ENCODE results near the gene LRRC49. TPM values are rescaled to one million over a fixed set of nuclear protein-coding genes. Genes with fewer than 3 reads are reported as not detected.

Gene LRRC49
- total RNA-seq, 1 experiment from 2014 or later = 7.4 TPM

GRCh38 chr15:71054286-71054952 lies 161.8 kb downstream of the LRRC49 start:
- Histone ChIP-seq H3K4me1 (ENCODE audit: control insufficient read depth in 1 of 2, insufficient read depth in 2 of 2, low read length in 2 of 2) (peaks cover 0 to 4% of the 10 kb centered on the region in 2 experiments; a peak in 2 of 4 replicates), H3K9me2 (ENCODE audit: insufficient read depth) (no peaks in the 10 kb centered on the region), H3K4me3 (replicated peaks in 1 of 2; ENCODE audit: low read depth in 1 of 2, low read length in 2 of 2) (no peak overlapping the region), H3K9me3 (ENCODE audit: control insufficient read depth in 1 of 2, insufficient read depth in 1 of 2, low read depth in 1 of 2, low read length in 2 of 2) (peaks cover 0 to 3% of the 10 kb centered on the region in 2 experiments; a peak in 1 of 4 replicates), H3K27ac (ENCODE audit: low read depth, low read length) (no peak overlapping the region), H3K27me3 (ENCODE audit: insufficient read depth, low read length) (no peaks in the 10 kb centered on the region), H4K20me1 (ENCODE audit: insufficient read depth) (no peaks in the 10 kb centered on the region), H3K36me3 (ENCODE audit: control insufficient read depth in 1 of 2, insufficient read depth in 2 of 2, low read length in 2 of 2) (no peaks in the 10 kb centered on the region), H3K79me2 (ENCODE audit: insufficient read depth, low read length) (no peaks in the 10 kb centered on the region), H3K9ac (ENCODE audit: low read length) (no peak overlapping the region), H3K4me2 (ENCODE audit: low read length) (no peak overlapping the region), H2AFZ (ENCODE audit: low read depth, low read length, poor library complexity, severe bottlenecking) (no peak overlapping the region)
- TF ChIP-seq POLR2AphosphoS5 (IDR thresholded peaks at IDR 0.05; ENCODE audit: low read depth, low read length) = no peak
- TF ChIP-seq ATF3 (IDR thresholded peaks at IDR 0.05) = no peak
- TF ChIP-seq SIN3A (IDR thresholded peaks at IDR 0.05; ENCODE audit: low read depth) = no peak
- TF ChIP-seq TCF7L2 (IDR thresholded peaks at IDR 0.05; ENCODE audit: borderline replicate concordance, extremely low read depth, insufficient read depth, insufficient read length) = no peak
- no peak for TF ChIP-seq EZH2 (IDR thresholded peaks at IDR 0.05)
- TF ChIP-seq SRF (IDR thresholded peaks at IDR 0.05; ENCODE audit: low read depth) = no peak
- no peak for TF ChIP-seq MAX (IDR thresholded peaks at IDR 0.05)
- TF ChIP-seq EZH2phosphoT487 (IDR thresholded peaks at IDR 0.05; ENCODE audit: borderline replicate concordance) = no peak
- intact Hi-C loops (cut with micrococcal nuclease) = no loop called here
- ChIA-PET RAD21 (ENCODE audit: low non-redundant PET in 1 of 2, low total read pairs in 2 of 2, uncharacterized antibody in 2 of 2, unreplicated experiment in 2 of 2) (no interaction called here), CTCF (no interaction called here), POLR2A (no interaction called here)
- DNase-seq (ENCODE audit: low read depth, low spot score) (no peak), ATAC-seq (no peak)
- no TSS peak for BruUV-seq (replicated peaks)

GRCh38 chr15:71055461-71055860 lies 162.8 kb downstream of the LRRC49 start:
- CTCF ChIA-PET = no interaction called here
- Histone ChIP-seq H4K20me1 (ENCODE audit: insufficient read depth) (no peaks in the 10 kb centered on the region), H3K4me2 (ENCODE audit: low read length) (no peak overlapping the region), H3K9me2 (ENCODE audit: insufficient read depth) (no peaks in the 10 kb centered on the region), H3K4me3 (replicated peaks in 1 of 2; ENCODE audit: low read depth in 1 of 2, low read length in 2 of 2) (no peak overlapping the region), H3K36me3 (ENCODE audit: control insufficient read depth in 1 of 2, insufficient read depth in 2 of 2, low read length in 2 of 2) (no peaks in the 10 kb centered on the region), H3K79me2 (ENCODE audit: insufficient read depth, low read length) (no peaks in the 10 kb centered on the region), H3K9me3 (ENCODE audit: control insufficient read depth in 1 of 2, insufficient read depth in 1 of 2, low read depth in 1 of 2, low read length in 2 of 2) (peaks cover 0 to 3% of the 10 kb centered on the region in 2 experiments; a peak in 1 of 4 replicates), H2AFZ (ENCODE audit: low read depth, low read length, poor library complexity, severe bottlenecking) (no peak overlapping the region), H3K4me1 (ENCODE audit: control insufficient read depth in 1 of 2, insufficient read depth in 2 of 2, low read length in 2 of 2) (peaks cover 0 to 4% of the 10 kb centered on the region in 2 experiments; a peak in 2 of 4 replicates), H3K9ac (ENCODE audit: low read length) (no peak overlapping the region), H3K27me3 (ENCODE audit: insufficient read depth, low read length) (no peaks in the 10 kb centered on the region), H3K27ac (ENCODE audit: low read depth, low read length) (no peak overlapping the region)
- DNase-seq (ENCODE audit: low read depth, low spot score) (no peak), ATAC-seq (no peak)
- intact Hi-C loops (cut with micrococcal nuclease) = no loop called here
- RAD21 ChIA-PET (ENCODE audit: low non-redundant PET in 1 of 2, low total read pairs in 2 of 2, uncharacterized antibody in 2 of 2, unreplicated experiment in 2 of 2) = no interaction called here
- BruUV-seq (replicated peaks) = no TSS peak
- POLR2A ChIA-PET = no interaction called here
- TF ChIP-seq TCF7L2 (IDR thresholded peaks at IDR 0.05; ENCODE audit: borderline replicate concordance, extremely low read depth, insufficient read depth, insufficient read length) (no peak), EZH2 (IDR thresholded peaks at IDR 0.05) (no peak), ZNF274 (IDR thresholded peaks at IDR 0.05; ENCODE audit: low read depth, low read length) (no peak), REST (IDR thresholded peaks at IDR 0.05; ENCODE audit: low read depth) (no peak), ATF3 (IDR thresholded peaks at IDR 0.05) (no peak), SIN3A (IDR thresholded peaks at IDR 0.05; ENCODE audit: low read depth) (no peak), MAX (IDR thresholded peaks at IDR 0.05) (no peak), SP1 (IDR thresholded peaks at IDR 0.05; ENCODE audit: low read depth) (no peak), EZH2phosphoT487 (IDR thresholded peaks at IDR 0.05; ENCODE audit: borderline replicate concordance) (no peak), ELF1 (IDR thresholded peaks at IDR 0.05; ENCODE audit: borderline replicate concordance, low read depth) (no peak)
